ENCODE data around the gene STKLD1.

Gene STKLD1

DNA sequence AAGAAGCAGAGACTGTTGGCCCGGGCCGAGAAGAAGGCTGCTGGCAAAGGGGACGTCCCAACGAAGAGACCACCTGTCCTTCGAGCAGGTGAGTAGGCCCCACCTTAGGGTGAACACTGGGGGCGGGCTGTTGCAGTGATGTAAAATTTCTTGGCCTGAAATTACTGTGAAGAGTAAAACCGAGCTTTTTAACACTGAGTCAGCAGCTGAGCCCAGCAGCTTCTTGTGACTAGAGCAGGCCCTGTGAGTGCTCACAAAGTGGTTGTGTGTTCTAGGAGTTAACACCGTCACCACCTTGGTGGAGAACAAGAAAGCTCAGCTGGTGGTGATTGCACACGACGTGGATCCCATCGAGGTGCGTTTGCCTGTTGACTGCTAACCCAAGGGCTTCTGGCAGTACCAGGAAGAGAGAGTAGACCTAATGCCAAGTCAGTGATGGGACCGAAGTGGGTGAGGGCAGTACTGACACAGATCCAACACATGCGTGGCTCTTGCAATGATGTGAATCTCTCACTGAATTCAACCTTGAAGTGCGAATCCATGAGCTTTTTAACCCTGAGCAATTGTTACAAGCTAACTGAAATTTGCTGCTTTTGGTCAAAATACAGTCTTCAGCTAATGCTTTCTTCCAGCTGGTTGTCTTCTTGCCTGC, 26.1 kb upstream of the STKLD1 start:
- peak overlapping the region; percentile 99 for H3K4me3 Mint-ChIP-seq
- DNase-seq (ENCODE audit: low spot score), result no peak
- peaks cover 59% of the 10 kb centered on the region for H3K36me3 Mint-ChIP-seq (ENCODE audit: low read depth)
- peak overlapping the region; percentile 98 for H3K27ac Mint-ChIP-seq
- no peaks in the 10 kb centered on the region for H3K27me3 Mint-ChIP-seq (ENCODE audit: low read depth)
- H3K9me3 Mint-ChIP-seq, result no peaks in the 10 kb centered on the region
- peaks cover 33% of the 10 kb centered on the region for H3K4me1 Mint-ChIP-seq (ENCODE audit: low read depth)

DNA sequence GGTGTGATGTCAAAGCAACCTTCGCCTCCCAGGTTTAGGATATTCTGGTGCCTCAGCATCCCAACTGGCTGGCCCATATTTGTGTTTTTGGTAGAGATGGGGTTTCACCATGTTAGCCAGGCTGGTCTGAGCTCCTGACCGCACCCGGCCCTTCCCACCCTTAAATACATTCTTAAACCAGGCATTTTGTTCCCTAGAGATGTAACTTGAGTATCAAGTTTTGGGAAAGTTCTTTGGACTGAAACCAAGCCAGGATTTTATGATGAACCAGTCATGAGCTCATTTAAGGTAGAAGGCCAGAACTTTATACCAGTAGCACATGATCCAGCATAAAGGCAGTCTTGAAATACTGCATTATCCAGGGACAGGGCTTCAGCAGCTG, 24.6 kb upstream of the STKLD1 start:
- Mint-ChIP-seq H3K27me3 (ENCODE audit: low read depth) (no peaks in the 10 kb centered on the region), H3K36me3 (ENCODE audit: low read depth) (peaks cover 55% of the 10 kb centered on the region), H3K4me1 (ENCODE audit: low read depth) (peaks cover 26% of the 10 kb centered on the region), H3K4me3 (no peak overlapping the region), H3K9me3 (no peaks in the 10 kb centered on the region), H3K27ac (no peak overlapping the region)
- DNase-seq (ENCODE audit: low spot score), result no peak

DNA sequence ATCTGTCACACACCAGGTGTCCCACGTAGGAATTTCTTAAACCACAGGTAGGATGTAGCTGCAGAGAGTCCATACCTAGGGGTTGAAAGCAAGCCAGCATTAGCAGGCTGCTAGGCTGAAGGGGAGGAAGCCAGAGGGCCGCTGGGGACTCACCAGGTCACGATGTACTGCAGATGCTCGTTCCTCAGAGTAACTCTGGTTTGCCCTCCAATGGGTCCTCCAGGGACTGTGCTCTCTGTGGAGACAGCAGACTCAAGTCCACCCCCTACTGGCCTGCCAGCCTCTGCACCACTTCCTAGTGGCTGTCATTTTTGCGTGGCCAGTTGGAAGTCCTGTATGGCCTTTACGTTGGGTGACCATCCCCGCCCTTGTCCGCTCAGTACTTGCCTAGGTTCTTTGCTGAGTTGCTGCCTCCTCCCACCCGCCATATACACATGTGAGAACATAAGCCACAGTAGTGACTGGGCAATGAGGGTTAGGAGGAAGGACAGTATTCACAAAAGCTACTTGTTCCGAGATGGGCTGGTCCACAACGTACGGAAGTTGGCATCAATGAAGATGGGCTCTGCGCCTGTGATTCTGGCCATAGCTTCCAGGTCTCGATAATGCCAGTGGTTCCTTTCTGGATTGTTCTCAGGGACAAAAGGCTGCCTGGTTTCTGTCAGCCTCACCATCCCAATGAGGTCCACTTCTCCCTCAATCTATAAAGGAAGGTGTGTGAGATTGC, 24.1 kb upstream of the STKLD1 start:
- Mint-ChIP-seq H3K27me3 (ENCODE audit: low read depth) (no peaks in the 10 kb centered on the region), H3K27ac (no peak overlapping the region), H3K4me3 (no peak overlapping the region), H3K9me3 (no peaks in the 10 kb centered on the region), H3K36me3 (ENCODE audit: low read depth) (peaks cover 54% of the 10 kb centered on the region), H3K4me1 (ENCODE audit: low read depth) (peaks cover 21% of the 10 kb centered on the region)
- no peak for DNase-seq (ENCODE audit: low spot score)

DNA sequence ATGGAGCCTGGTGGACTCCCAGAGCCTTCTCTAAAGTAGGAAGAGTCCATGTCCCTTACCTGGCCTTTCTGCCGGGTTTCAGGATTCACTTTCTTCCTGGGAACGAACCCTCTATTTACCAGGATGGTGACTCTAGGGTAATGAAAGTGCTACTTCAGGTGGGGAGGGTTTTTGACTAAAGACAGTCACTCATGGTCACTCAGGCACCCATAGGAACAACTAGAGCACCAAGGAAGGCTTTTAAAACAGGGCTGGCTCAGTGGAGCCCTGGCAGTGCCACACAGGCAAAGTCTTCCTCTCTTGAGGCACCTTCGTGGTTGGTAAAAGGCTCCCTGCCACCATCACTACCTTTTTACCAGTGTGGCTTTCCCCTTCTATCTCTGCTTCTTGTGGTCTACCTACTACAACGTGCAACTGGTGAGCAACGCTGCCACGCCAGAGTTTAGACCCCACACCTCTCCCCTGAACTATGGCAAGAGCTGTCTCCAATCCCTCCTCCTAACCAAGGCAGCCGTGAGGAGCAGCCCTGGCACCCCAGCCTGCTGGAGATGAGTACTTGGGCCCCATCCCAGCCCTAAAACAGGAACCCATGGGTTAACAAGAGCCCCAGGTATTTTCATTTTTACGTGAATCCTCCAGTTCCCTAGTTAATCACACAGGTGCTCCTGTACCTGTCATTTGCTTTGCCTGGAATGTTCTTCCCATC, 23.4 kb upstream of the STKLD1 start:
- Mint-ChIP-seq H3K9me3 (no peaks in the 10 kb centered on the region), H3K36me3 (ENCODE audit: low read depth) (peaks cover 55% of the 10 kb centered on the region), H3K4me1 (ENCODE audit: low read depth) (peaks cover 22% of the 10 kb centered on the region), H3K27ac (peak overlapping the region; percentile 26), H3K27me3 (ENCODE audit: low read depth) (no peaks in the 10 kb centered on the region), H3K4me3 (no peak overlapping the region)
- no peak for DNase-seq (ENCODE audit: low spot score)

DNA sequence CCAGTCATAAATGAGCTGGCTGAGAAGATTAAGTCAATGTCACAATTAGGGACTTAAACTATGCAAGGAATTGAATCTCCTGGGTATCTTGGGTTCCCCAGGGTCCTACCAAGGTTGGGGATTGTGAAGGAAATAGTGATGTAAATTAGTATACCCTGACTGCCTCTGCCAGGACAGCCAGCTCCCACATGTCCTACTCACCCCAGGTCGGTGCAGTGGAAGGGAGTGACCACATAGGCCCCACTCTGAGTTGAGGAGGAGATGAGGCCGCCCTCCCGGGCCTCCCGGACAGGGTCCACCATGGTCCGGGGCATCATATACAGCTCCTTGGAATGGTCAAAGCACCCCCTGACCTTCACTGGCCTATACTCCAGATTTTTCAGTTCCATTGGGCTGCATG, 22.6 kb upstream of the STKLD1 start:
- no peak for DNase-seq (ENCODE audit: low spot score)
- no peak overlapping the region for H3K4me3 Mint-ChIP-seq
- peaks cover 48% of the 10 kb centered on the region for H3K36me3 Mint-ChIP-seq (ENCODE audit: low read depth)
- no peaks in the 10 kb centered on the region for H3K9me3 Mint-ChIP-seq
- H3K27me3 Mint-ChIP-seq (ENCODE audit: low read depth), result no peaks in the 10 kb centered on the region
- H3K27ac Mint-ChIP-seq, result no peak overlapping the region
- H3K4me1 Mint-ChIP-seq (ENCODE audit: low read depth), result peaks cover 27% of the 10 kb centered on the region

DNA sequence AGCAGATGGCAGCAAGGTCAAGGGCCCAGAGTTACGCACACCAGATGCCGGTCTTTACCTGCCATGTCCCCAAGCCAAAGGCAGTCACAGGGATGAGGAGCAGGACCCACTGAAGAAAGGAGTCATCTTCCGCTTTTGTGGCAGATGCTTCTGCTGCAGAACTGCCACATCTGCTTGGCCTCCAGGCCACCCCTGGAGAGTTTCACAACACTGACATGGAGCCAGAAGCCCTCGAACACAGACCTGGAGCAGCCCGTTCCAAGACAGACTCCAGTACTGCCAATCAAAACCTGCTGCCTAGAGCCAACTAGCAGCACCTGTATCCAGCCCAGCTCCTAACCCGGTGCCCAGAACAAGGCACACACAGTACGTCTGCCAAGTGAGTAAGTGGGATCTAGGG, 21.4 kb upstream of the STKLD1 start:
- no peak for DNase-seq (ENCODE audit: low spot score)
- peaks cover 22% of the 10 kb centered on the region for H3K4me1 Mint-ChIP-seq (ENCODE audit: low read depth)
- peak overlapping the region; percentile 90 for H3K4me3 Mint-ChIP-seq
- H3K9me3 Mint-ChIP-seq, result no peaks in the 10 kb centered on the region
- no peaks in the 10 kb centered on the region for H3K27me3 Mint-ChIP-seq (ENCODE audit: low read depth)
- H3K36me3 Mint-ChIP-seq (ENCODE audit: low read depth), result peaks cover 40% of the 10 kb centered on the region
- peak overlapping the region; percentile 10 for H3K27ac Mint-ChIP-seq

DNA sequence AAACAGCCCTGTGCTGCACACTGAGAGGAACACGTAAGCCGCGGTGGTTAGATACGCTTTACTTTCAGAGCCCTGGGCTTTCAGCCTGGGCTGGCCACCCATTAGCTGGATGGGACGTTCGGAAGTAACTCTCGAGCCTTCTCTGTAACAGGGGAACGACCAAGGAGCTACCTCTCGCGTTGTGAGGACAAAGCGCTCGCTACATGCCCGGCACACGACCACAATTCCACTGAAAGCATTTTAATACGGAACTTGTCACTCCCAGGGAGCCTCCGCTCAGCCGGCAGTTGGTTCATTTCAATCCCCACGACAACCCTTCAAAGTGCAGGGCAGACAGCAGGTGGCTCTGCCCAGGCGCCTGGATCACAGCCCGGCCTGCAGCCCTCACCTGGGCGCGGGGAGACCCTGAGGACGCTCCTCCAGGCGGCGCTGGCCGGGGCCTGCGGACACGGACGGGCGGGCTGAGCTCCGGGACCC, 20.2 kb upstream of the STKLD1 start:
- Mint-ChIP-seq H3K27me3 (ENCODE audit: low read depth) (no peaks in the 10 kb centered on the region), H3K4me3 (peak overlapping the region; percentile 90), H3K36me3 (ENCODE audit: low read depth) (peaks cover 32% of the 10 kb centered on the region), H3K9me3 (no peaks in the 10 kb centered on the region), H3K27ac (peak overlapping the region; percentile 90), H3K4me1 (ENCODE audit: low read depth) (peaks cover 14% of the 10 kb centered on the region)
- no peak for DNase-seq (ENCODE audit: low spot score)

DNA sequence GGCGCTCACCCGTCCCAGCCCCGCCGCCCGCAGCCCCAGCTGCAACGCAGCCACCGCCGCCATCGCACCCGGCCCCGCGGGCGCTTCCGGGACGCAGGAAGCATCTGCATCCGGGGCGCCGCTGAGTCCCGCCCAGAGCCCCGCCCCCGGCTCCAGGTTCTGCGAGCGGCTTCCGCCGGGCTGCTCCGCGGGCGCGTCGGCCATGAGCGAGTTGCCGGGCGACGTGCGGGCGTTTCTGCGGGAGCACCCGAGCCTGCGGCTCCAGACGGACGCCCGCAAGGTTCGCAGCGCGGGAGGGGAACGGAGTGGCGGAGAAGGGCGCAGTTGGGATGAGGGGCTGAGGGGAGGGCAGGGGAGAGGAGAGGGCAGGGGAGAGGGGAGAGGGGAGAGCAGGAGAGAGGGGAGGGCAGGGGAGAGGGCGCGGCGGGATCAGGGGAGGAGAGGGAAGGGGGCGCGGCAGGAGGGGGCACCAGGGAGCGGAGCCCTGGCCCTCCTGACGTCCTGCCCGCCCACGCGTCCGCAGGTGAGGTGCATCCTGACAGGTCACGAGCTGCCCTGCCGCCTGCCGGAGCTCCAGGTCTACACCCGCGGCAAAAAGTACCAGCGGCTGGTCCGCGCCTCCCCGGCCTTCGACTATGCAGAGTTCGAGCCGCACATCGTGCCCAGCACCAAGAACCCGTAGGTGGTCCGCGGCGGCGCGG, 19.6 kb upstream of the STKLD1 start, which contains the start of the genes SURF1 and SURF2:
TSS of gene SURF1 (minus strand) at position 97 of the 701 bp plus-strand sequence. CDS start at position 63, 34 bp downstream.
TSS of gene SURF2 (plus strand) at position 160 of the 701 bp plus-strand sequence. CDS start at position 203, 43 bp downstream.
- H3K27me3 Mint-ChIP-seq (ENCODE audit: low read depth), result no peaks in the 10 kb centered on the region
- H3K4me1 Mint-ChIP-seq (ENCODE audit: low read depth), result peaks cover 14% of the 10 kb centered on the region
- peaks cover 32% of the 10 kb centered on the region for H3K36me3 Mint-ChIP-seq (ENCODE audit: low read depth)
- peak within 1 kb of the TSS; percentile 90 for H3K27ac Mint-ChIP-seq
- H3K9me3 Mint-ChIP-seq, result no peaks in the 10 kb centered on the region
- H3K4me3 Mint-ChIP-seq, result peak within 1 kb of the TSS; percentile 90
- peak; percentile 86 for DNase-seq (ENCODE audit: low spot score)

DNA sequence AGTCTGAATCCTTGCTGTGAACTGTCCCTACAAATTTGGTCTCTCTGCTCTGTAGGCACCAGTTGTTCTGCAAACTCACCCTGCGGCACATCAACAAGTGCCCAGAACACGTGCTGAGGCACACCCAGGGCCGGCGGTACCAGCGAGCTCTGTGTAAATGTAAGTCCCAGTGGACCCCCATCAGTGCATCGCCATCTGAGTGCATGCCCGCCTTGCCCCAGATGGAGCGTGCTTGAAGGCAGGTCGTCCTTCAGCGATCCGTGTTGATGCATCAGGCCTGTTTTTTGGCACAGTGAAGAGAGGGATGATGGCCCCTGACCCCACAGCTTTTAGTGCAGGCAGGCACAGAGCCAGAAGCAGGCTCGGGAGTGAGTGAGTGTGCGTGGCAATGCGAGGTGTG, 18.5 kb upstream of the STKLD1 start:
- peaks cover 16% of the 10 kb centered on the region for H3K4me1 Mint-ChIP-seq (ENCODE audit: low read depth)
- H3K36me3 Mint-ChIP-seq (ENCODE audit: low read depth), result peaks cover 29% of the 10 kb centered on the region
- H3K27me3 Mint-ChIP-seq (ENCODE audit: low read depth), result no peaks in the 10 kb centered on the region
- no peaks in the 10 kb centered on the region for H3K9me3 Mint-ChIP-seq
- DNase-seq (ENCODE audit: low spot score), result no peak
- H3K27ac Mint-ChIP-seq, result no peak overlapping the region
- H3K4me3 Mint-ChIP-seq, result peak overlapping the region; percentile 77

DNA sequence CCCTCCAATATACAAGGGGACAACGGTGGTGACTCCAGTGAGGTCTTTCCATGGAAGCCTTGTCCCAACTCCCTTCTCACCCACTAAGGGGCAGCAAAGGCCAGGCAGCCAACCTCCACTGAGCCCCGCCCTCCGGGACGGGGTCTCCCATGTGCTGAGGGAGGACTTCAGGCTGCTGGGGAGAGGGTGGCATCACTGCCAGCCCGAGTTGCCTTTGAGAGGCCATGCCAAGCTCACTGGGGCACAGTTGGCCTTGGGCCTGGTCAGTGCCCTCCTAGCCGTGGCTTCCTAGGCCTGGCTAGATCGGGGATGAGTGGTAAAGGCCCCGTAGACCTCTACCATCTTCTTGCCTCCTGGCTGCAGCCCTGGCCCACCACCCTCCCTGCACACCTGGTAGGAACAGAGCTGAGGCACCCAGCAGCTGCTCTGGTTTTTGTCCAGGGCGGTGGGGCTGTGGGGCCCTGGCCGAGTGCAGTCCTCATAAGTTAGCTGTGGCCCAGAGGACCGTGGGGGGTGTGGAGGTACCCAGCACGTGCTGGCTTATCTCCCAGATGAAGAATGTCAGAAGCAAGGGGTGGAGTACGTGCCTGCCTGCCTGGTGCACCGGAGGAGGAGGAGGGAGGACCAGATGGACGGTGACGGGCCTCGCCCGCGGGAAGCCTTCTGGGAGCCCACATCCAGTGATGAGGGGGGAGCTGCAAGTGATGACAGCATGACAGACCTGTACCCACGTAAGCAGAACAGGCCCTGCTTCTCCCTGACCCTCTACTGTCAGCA, 16.6 kb upstream of the STKLD1 start:
- Mint-ChIP-seq H3K9me3 (no peaks in the 10 kb centered on the region), H3K27me3 (ENCODE audit: low read depth) (no peaks in the 10 kb centered on the region), H3K4me1 (ENCODE audit: low read depth) (peaks cover 15% of the 10 kb centered on the region), H3K27ac (no peak overlapping the region), H3K36me3 (ENCODE audit: low read depth) (peaks cover 39% of the 10 kb centered on the region), H3K4me3 (no peak overlapping the region)
- DNase-seq (ENCODE audit: low spot score), result no peak

DNA sequence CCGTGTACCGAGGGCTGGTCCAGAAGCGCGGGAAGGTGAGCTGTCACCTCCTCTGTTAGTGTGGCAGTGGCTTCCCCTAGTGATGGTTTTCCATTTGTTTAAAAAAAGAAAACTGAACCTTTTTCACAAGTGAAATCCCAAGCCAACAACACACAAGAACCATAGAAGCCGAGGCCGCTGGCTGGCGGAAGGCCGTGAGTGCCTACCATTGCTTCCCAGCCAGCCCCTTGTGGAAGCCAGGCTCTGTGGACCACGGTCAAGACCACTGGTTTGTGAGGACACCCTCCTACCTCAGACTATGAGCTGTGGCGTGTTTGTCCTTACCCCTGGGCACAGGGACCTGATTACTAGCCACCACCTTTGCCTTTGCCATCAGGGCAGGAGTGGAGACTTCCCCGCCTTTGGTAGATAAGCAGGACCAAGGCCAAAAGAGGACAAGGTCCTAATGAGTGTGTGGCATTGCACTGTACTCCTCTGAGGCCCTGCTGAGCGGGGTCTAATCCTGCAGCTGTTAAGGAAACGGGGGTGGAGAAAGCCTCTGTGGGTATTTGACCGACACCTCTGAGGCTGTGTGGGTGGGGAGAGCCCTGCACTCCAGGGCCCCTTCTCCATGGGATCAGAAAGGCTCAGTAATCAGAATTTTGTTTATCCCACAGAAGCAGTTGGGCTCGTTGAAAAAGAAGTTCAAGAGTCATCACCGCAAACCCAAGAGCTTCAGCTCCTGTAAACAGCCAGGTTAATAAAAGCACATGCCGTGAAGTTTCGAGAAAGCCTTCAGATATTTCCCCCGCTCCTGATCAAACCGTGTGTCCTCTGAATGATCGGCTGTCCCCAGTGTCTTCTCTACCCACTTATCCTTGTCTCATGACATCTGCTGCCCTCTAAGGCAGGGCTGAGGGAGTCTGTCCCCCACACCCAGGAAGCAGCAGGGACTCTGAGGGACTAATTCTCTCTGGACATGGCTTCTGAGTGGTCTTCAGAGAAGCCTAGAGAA, 15.5 kb upstream of the STKLD1 start:
- H3K27ac Mint-ChIP-seq, result no peak overlapping the region
- H3K27me3 Mint-ChIP-seq (ENCODE audit: low read depth), result no peaks in the 10 kb centered on the region
- no peak for DNase-seq (ENCODE audit: low spot score)
- peaks cover 15% of the 10 kb centered on the region for H3K4me1 Mint-ChIP-seq (ENCODE audit: low read depth)
- no peak overlapping the region for H3K4me3 Mint-ChIP-seq
- H3K36me3 Mint-ChIP-seq (ENCODE audit: low read depth), result peaks cover 45% of the 10 kb centered on the region
- H3K9me3 Mint-ChIP-seq, result no peaks in the 10 kb centered on the region

DNA sequence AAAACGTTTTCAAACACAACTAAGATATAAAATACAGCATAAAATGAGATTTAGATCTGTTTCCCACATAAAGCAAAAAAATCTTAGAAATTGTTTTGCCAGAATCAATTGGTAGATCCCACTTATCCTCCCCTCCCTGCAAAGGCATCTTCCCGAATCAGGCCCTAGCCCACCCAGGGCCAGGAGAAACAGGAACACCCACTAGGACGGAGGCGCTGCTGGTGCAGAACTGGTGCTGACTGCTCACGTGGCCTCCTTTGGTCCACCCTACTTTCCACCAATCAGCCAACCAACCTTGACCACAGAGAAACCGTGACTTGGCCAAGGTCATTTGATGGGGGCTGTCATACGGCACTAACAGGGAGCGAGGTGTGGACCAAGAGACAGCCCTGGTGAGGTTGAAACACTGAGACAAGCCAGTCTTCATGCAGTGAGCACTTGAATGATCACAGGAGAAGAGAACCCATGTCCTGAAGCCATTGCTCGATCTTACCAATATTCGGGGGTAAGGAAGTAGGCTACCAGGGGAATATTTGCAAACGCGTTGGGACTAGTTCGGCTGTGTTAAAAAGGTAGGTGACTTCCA, 14.6 kb upstream of the STKLD1 start:
- Mint-ChIP-seq H3K4me1 (ENCODE audit: low read depth) (peaks cover 15% of the 10 kb centered on the region), H3K4me3 (no peak overlapping the region), H3K27me3 (ENCODE audit: low read depth) (no peaks in the 10 kb centered on the region), H3K36me3 (ENCODE audit: low read depth) (peaks cover 52% of the 10 kb centered on the region), H3K9me3 (no peaks in the 10 kb centered on the region), H3K27ac (no peak overlapping the region)
- DNase-seq (ENCODE audit: low spot score), result no peak

Data from T-helper 2 cell treated with Interferon-gamma antibody and Interleukin-4, amounts not matched to agents 5 μg/mL and 100 μg/mL, for 36 hours (primary cell).